MM.1S (cell line): ENCODE results near the gene RGS4.

Experiments
- DNase-seq: peaks from one replicate; pipeline ENCODE4 v3.0.0-alpha.2; 2015
- H2AFZ ChIP-seq: fragments of 300-600 bp; sonication (generic); 2 replicates; pipeline ENCODE4 v1.6.0; 2016; ENCODE audit warnings: antibody characterized with exemption, low read length
- H3F3A ChIP-seq: fragments of 300-600 bp; sonication (generic); 2 replicates; pipeline ENCODE4 v1.6.1; 2016; ENCODE audit warnings: mild to moderate bottlenecking, antibody characterized with exemption, low read length, moderate library complexity, mixed read lengths; ENCODE audit not compliant: insufficient read depth
- H3K27ac ChIP-seq: fragments of 300-600 bp; sonication (generic); 2 replicates; pipeline ENCODE4 v1.5.1; 2016; ENCODE audit warnings: mild to moderate bottlenecking, low read length
- H3K27me3 ChIP-seq: fragments of 300-600 bp; sonication (generic); replicated peaks from 2 replicates; pipeline ENCODE4 v1.6.0; 2016; ENCODE audit warnings: low read length; ENCODE audit not compliant: insufficient read depth
- H3K36me3 ChIP-seq: fragments of 300-600 bp; sonication (generic); replicated peaks from 2 replicates; pipeline ENCODE4 v1.6.1; 2016; ENCODE audit warnings: mild to moderate bottlenecking, low read length, mixed read lengths; ENCODE audit not compliant: insufficient read depth
- H3K4me1 ChIP-seq: fragments of 300-600 bp; sonication (generic); 2 replicates; pipeline ENCODE4 v1.6.1; 2016; ENCODE audit warnings: low read length, mixed read lengths
- H3K4me2 ChIP-seq: fragments of 300-600 bp; sonication (generic); 2 replicates; pipeline ENCODE4 v1.6.0; 2016; ENCODE audit warnings: low read depth, low read length
- H3K4me3 ChIP-seq: fragments of 300-600 bp; sonication (generic); 2 replicates; pipeline ENCODE4 v1.5.1; 2016; ENCODE audit warnings: low read length, mixed read lengths
- H3K79me2 ChIP-seq: fragments of 300-600 bp; sonication (generic); 2 replicates; pipeline ENCODE4 v1.6.1; 2016; ENCODE audit warnings: mixed run types, low read length, mixed read lengths
- H3K9ac ChIP-seq: fragments of 300-600 bp; sonication (generic); 2 replicates; pipeline ENCODE4 v1.6.1; 2016; ENCODE audit warnings: low read length, mixed read lengths
- H3K9me2 ChIP-seq: fragments of 300-600 bp; sonication (generic); replicated peaks from 2 replicates; pipeline ENCODE4 v1.6.1; 2016; ENCODE audit warnings: mild to moderate bottlenecking, low read length, mixed read lengths; ENCODE audit not compliant: insufficient read depth
- H3K9me3 ChIP-seq: fragments of 300-600 bp; sonication (generic); replicated peaks from 2 replicates; pipeline ENCODE4 v1.6.1; 2016; ENCODE audit warnings: mild to moderate bottlenecking, low read length, mixed read lengths; ENCODE audit not compliant: insufficient read depth
- H4K20me1 ChIP-seq: fragments of 300-600 bp; sonication (generic); 2 replicates; pipeline ENCODE4 v1.6.1; 2016; ENCODE audit warnings: mild to moderate bottlenecking, low read length, moderate library complexity, mixed read lengths; ENCODE audit not compliant: insufficient read depth
- EZH2 ChIP-seq: fragments of 300-600 bp; sonication (generic); optimal IDR thresholded peaks from 2 replicates; pipeline ENCODE3; 2017; ENCODE audit warnings: low read depth, mild to moderate bottlenecking, antibody characterized with exemption, low read length, mixed read lengths
- EZH2phosphoT487 ChIP-seq: fragments of 300-600 bp; sonication (generic); IDR thresholded peaks from 2 replicates; pipeline ENCODE4 v1.6.1; 2018; ENCODE audit warnings: antibody characterized with exemption, low read length
- TF ChIP-seq, protein P1 (sequence below): fragments of 300-600 bp; sonication (generic); IDR thresholded peaks from 2 replicates; pipeline ENCODE4 v1.5.1; 2016; ENCODE audit warnings: antibody characterized with exemption, low read length, mixed read lengths

RGS4 gene

DNA sequence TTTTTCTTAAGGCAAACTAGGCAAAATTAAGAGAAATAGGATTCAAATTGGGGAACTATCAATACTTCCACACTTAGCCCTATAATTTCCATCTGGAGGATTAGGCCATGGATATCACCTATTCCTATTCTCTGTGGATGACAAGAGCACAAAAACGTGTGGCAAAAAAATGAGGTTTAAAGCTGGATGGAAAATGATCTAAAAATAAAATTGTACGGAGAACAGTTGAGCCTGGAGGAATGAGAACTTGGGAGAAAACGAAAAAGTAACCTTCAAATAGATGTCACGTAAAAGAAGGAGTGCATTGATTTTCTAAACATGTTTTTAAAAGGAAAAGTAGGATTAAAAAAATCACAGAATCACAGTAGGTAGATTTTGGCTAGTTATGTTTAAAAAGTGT is 55.7 kb downstream of the RGS4 start:
- no peak overlapping the region for H3K4me2 ChIP-seq
- no peaks in the 10 kb centered on the region for H3K4me1 ChIP-seq
- no peak overlapping the region for H3K4me3 ChIP-seq

More for the DNA sequence above, 55.7 kb downstream of the RGS4 start:
- no peaks in the 10 kb centered on the region for H3K36me3 ChIP-seq
- no peaks in the 10 kb centered on the region for H3K27me3 ChIP-seq
- H3K9me3 ChIP-seq, result no peaks in the 10 kb centered on the region
- H3K27ac ChIP-seq, result no peak overlapping the region
- H3K79me2 ChIP-seq, result no peaks in the 10 kb centered on the region
- no peak for DNase-seq
- no peaks in the 10 kb centered on the region for H3K9me2 ChIP-seq
- H3K9ac ChIP-seq, result no peak overlapping the region
- TF ChIP-seq EZH2, result no peak
- TF ChIP-seq EZH2phosphoT487, result no peak
- TF ChIP-seq, protein P1, sequence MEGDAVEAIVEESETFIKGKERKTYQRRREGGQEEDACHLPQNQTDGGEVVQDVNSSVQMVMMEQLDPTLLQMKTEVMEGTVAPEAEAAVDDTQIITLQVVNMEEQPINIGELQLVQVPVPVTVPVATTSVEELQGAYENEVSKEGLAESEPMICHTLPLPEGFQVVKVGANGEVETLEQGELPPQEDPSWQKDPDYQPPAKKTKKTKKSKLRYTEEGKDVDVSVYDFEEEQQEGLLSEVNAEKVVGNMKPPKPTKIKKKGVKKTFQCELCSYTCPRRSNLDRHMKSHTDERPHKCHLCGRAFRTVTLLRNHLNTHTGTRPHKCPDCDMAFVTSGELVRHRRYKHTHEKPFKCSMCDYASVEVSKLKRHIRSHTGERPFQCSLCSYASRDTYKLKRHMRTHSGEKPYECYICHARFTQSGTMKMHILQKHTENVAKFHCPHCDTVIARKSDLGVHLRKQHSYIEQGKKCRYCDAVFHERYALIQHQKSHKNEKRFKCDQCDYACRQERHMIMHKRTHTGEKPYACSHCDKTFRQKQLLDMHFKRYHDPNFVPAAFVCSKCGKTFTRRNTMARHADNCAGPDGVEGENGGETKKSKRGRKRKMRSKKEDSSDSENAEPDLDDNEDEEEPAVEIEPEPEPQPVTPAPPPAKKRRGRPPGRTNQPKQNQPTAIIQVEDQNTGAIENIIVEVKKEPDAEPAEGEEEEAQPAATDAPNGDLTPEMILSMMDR, result no peak
- no peaks in the 10 kb centered on the region for H4K20me1 ChIP-seq
- H3F3A ChIP-seq, result no peaks in the 10 kb centered on the region
- H2AFZ ChIP-seq, result no peak overlapping the region
